GM12878 (cell line): ENCODE data around the gene TAS2R38. TPM values are rescaled to one million over a fixed set of nuclear protein-coding genes. Genes with fewer than 3 reads are reported as not detected.

Source experiments
- ATAC-seq: fragments of 200-7000 bp; cut with Tn5 transposase; 3 replicates; pipeline ENCODE4 v1.9.1; 2020; ENCODE audit warnings: mild to moderate bottlenecking, moderate library complexity
- BruUV-seq: library from RNA; stranded (reverse); fragments of 400-500 nt; replicated peaks from 2 replicates; lab custom pipeline; 2021; lab: Mats Ljungman, UMichigan
- CTCF ChIA-PET: fragments of 300-600 bp; sonication (Branson Sonifier 250); formaldehyde crosslinking; extraction: SDS; loops from one replicate; lab custom pipeline; 2021; ENCODE audit warnings: inconsistent platforms; lab: Yijun Ruan, JAX
- POLR2A ChIA-PET: fragments of 350-600 bp; formaldehyde crosslinking; extraction: SDS; loops from one replicate; lab custom pipeline; 2021; ENCODE audit warnings: inconsistent platforms; lab: Charles Lee
- RAD21 ChIA-PET: fragments of 300-600 bp; sonication (Branson Sonifier 250); formaldehyde crosslinking; loops from one replicate; lab custom pipeline; 2023; ENCODE audit warnings: antibody characterized with exemption; ENCODE audit not compliant: unreplicated experiment; lab: Charles Lee
- SMC1A ChIA-PET: fragments of 300-600 bp; sonication (Branson Sonifier 250); formaldehyde crosslinking; loops from one replicate; lab custom pipeline; 2023; ENCODE audit not compliant: unreplicated experiment, uncharacterized antibody; lab: Charles Lee
- DNase-seq: peaks from one replicate; pipeline ENCODE4 v3.0.0-alpha.2; 2011; ENCODE audit warnings: low read depth, low spot score
- FAIRE-seq: peaks from 3 replicates; lab custom pipeline; 2011; peaks lifted over from hg19 to GRCh38; lab: Jason Lieb, UNC
- H2AFZ ChIP-seq: 2 replicates; pipeline ENCODE4 v1.6.0; 2011; ENCODE audit warnings: low read depth, low read length, control low read depth; ENCODE audit not compliant: control insufficient read depth
- H3K27ac ChIP-seq: 2 replicates; pipeline ENCODE4 v1.5.1; 2011; ENCODE audit warnings: control low read depth; ENCODE audit not compliant: control insufficient read depth, insufficient read depth
- H3K27me3 ChIP-seq, 2 experiments: replicated peaks in 1 of 2; 2 replicates each; pipeline versions ENCODE4 v1.6.0 to v1.6.1; 2011; ENCODE audit warnings: low read length in 1 of 2; ENCODE audit not compliant: control insufficient read depth in 2 of 2, insufficient read depth in 2 of 2
- H3K36me3 ChIP-seq, 2 experiments: 2 replicates each; pipeline ENCODE4 v1.5.1; 2011; ENCODE audit warnings: low read length in 1 of 2; ENCODE audit not compliant: control insufficient read depth in 2 of 2, insufficient read depth in 2 of 2
- H3K4me1 ChIP-seq: 2 replicates; pipeline ENCODE4 v1.6.1; 2011; ENCODE audit warnings: mild to moderate bottlenecking, low read length, moderate library complexity, mixed read lengths; ENCODE audit not compliant: control insufficient read depth, insufficient read depth
- H3K4me2 ChIP-seq: 2 replicates; pipeline ENCODE4 v1.6.0; 2011; ENCODE audit warnings: control low read depth; ENCODE audit not compliant: control insufficient read depth, insufficient read depth
- H3K4me3 ChIP-seq: fragments of 200-600 bp; sonication (generic); 2 replicates; pipeline ENCODE4 v1.5.1; 2016
- H3K79me2 ChIP-seq: 2 replicates; pipeline ENCODE4 v1.6.0; 2011; ENCODE audit warnings: low read length; ENCODE audit not compliant: control insufficient read depth, insufficient read depth
- H3K9ac ChIP-seq: 2 replicates; pipeline ENCODE4 v1.8.0; 2011; ENCODE audit warnings: low read length, control low read depth, mixed read lengths; ENCODE audit not compliant: control insufficient read depth, insufficient read depth
- H3K9me3 ChIP-seq: replicated peaks from 3 replicates; pipeline ENCODE4 v1.5.1; 2011; ENCODE audit warnings: mild to moderate bottlenecking, low read length; ENCODE audit not compliant: control insufficient read depth, insufficient read depth
- H4K20me1 ChIP-seq: 2 replicates; pipeline ENCODE4 v1.6.0; 2011; ENCODE audit not compliant: control insufficient read depth, insufficient read depth
- IKZF2 ChIP-seq, 2 experiments: fragments of 450-650 bp; IDR thresholded peaks; 2 replicates each; pipeline ENCODE4 v1.6.1; 2017; ENCODE audit warnings: mild to moderate bottlenecking in 2 of 2, moderate library complexity in 2 of 2
- MEF2B ChIP-seq: fragments of 450-650 bp; IDR thresholded peaks from 2 replicates; pipeline ENCODE4 v1.6.1; 2018; ENCODE audit warnings: mild to moderate bottlenecking, moderate library complexity; ENCODE audit not compliant: partially characterized antibody, poor library complexity, severe bottlenecking
- MTA2 ChIP-seq: fragments of 450-650 bp; IDR thresholded peaks from 2 replicates; pipeline ENCODE4 v1.6.1; 2016; ENCODE audit warnings: low read depth, mild to moderate bottlenecking, moderate library complexity
- PAX8 ChIP-seq: fragments of 450-650 bp; IDR thresholded peaks from 2 replicates; pipeline ENCODE4 v1.6.1; 2017; ENCODE audit warnings: mild to moderate bottlenecking, moderate library complexity
- POLR2AphosphoS5 ChIP-seq: IDR thresholded peaks from 2 replicates; pipeline ENCODE4 v1.6.1; 2011; ENCODE audit warnings: mild to moderate bottlenecking, low read length, inconsistent platforms
- ZSCAN29 ChIP-seq: fragments of 450-650 bp; IDR thresholded peaks from 2 replicates; pipeline ENCODE4 v1.6.1; 2017; ENCODE audit warnings: mild to moderate bottlenecking, moderate library complexity
- WGBS: methylation state at CpG from one replicate; pipeline ENCODE4 v1.1.6; 2016; ENCODE audit warnings: low lambda C conversion rate; ENCODE audit not compliant: insufficient replicate concordance, insufficient coverage; ENCODE audit errors: missing lambda C conversion rate; 5-methylcytosine and 5-hydroxymethylcytosine counted together
- in situ Hi-C: fragments of 300-500 bp; cut with MboI; formaldehyde crosslinking; loops from 9 replicates; pipeline ENCODE4 v1.14.3; 2018; ENCODE audit warnings: mixed read lengths
- intact Hi-C: fragments of 100-400 bp; cut with micrococcal nuclease; formaldehyde crosslinking; loops from one replicate; pipeline ENCODE4 v1.14.2; 2022; ENCODE audit not compliant: unreplicated experiment
- polyA plus RNA-seq, 11 experiments: library from polyadenylated mRNA; depleted of rRNA in 4 of 11; unstranded in 6 of 11; stranded (reverse) in 5 of 11; fragments of >200 nt; fragmentation: Nextera tagmentation in 4 of 11; fragmentation: Illumina TruSeq in 1 of 11; extraction: Ambion mirVana in 4 of 11; extraction: Trizol in 1 of 11; gene quantifications; 1 replicate in 1 of 11; 2 replicates in 10 of 11; pipeline versions ENCODE4 v1.2.1 to v1.2.3, GENCODE V29; 2011 to 2016; ENCODE audit warnings: inconsistent platforms in 2 of 11, missing spikeins in 2 of 11, low read depth in 1 of 11
- total RNA-seq, 4 experiments: library from RNA; depleted of rRNA in 3 of 4; stranded (reverse); fragments of >200 nt in 3 of 4; fragmentation: Illumina TruSeq in 1 of 4; extraction: Trizol in 1 of 4; gene quantifications; 2 replicates each; pipeline versions ENCODE4 v1.2.1 to v1.2.3, GENCODE V29; 2013 to 2021
- TF ChIP-seq, protein P1 (sequence below): fragments of 450-650 bp; IDR thresholded peaks from 2 replicates; pipeline ENCODE4 v1.6.1; 2016; ENCODE audit warnings: mild to moderate bottlenecking
- TF ChIP-seq, protein P2 (sequence below): IDR thresholded peaks from 2 replicates; pipeline ENCODE4 v1.6.1; 2012; ENCODE audit warnings: low read length, inconsistent platforms

Gene TAS2R38
- total and polyA plus RNA-seq, 10 of the 15 experiments (the other 5 are each of a cell fraction or from before 2014, with no cell fraction given) = not detected

DNA sequence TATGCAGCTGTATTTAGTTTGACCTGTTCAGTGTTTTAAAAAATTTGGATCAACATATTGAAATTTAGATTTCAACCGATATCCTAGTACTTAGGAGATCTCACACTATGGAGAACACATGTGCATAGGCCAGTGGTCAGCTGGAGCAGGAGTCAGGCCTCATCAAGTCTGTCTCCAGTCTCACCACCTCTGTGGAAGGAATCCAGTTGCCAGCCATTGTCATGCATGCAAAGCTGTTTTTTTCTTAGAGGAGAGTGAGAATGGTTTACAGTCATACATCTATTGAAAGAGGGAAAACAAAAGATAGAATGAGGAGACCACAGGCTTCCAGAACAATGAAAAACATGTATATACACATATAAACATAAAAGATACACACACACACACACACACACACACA, 19.2 kb downstream of the TAS2R38 start:
- in situ Hi-C loops (no loop called here), intact Hi-C loops (no loop called here)
- Histone ChIP-seq H3K4me2 (no peak overlapping the region), H2AFZ (no peak overlapping the region), H3K27me3 (no peaks in the 10 kb centered on the region), H3K4me1 (no peaks in the 10 kb centered on the region), H3K4me3 (no peak overlapping the region), H4K20me1 (no peaks in the 10 kb centered on the region), H3K9me3 (no peaks in the 10 kb centered on the region), H3K9ac (no peak overlapping the region), H3K79me2 (no peaks in the 10 kb centered on the region), H3K36me3 (no peaks in the 10 kb centered on the region), H3K27ac (no peak overlapping the region)
- POLR2A ChIA-PET = no interaction called here
- 0% methylated on average over 1 of the region's 1 CpG for WGBS
- CTCF ChIA-PET = no interaction called here
- TF ChIP-seq PAX8 (no peak), POLR2AphosphoS5 (no peak), MTA2 (no peak)
- TF ChIP-seq, protein P1, sequence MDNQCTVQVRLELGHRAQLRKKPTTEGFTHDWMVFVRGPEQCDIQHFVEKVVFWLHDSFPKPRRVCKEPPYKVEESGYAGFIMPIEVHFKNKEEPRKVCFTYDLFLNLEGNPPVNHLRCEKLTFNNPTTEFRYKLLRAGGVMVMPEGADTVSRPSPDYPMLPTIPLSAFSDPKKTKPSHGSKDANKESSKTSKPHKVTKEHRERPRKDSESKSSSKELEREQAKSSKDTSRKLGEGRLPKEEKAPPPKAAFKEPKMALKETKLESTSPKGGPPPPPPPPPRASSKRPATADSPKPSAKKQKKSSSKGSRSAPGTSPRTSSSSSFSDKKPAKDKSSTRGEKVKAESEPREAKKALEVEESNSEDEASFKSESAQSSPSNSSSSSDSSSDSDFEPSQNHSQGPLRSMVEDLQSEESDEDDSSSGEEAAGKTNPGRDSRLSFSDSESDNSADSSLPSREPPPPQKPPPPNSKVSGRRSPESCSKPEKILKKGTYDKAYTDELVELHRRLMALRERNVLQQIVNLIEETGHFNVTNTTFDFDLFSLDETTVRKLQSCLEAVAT = no peak
- TF ChIP-seq, protein P2, sequence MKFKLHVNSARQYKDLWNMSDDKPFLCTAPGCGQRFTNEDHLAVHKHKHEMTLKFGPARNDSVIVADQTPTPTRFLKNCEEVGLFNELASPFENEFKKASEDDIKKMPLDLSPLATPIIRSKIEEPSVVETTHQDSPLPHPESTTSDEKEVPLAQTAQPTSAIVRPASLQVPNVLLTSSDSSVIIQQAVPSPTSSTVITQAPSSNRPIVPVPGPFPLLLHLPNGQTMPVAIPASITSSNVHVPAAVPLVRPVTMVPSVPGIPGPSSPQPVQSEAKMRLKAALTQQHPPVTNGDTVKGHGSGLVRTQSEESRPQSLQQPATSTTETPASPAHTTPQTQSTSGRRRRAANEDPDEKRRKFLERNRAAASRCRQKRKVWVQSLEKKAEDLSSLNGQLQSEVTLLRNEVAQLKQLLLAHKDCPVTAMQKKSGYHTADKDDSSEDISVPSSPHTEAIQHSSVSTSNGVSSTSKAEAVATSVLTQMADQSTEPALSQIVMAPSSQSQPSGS = no peak
- SMC1A ChIA-PET = no interaction called here
- no TSS peak for BruUV-seq
- RAD21 ChIA-PET = no interaction called here
- DNase-seq (no peak), ATAC-seq (no peak), FAIRE-seq (no peak)

DNA sequence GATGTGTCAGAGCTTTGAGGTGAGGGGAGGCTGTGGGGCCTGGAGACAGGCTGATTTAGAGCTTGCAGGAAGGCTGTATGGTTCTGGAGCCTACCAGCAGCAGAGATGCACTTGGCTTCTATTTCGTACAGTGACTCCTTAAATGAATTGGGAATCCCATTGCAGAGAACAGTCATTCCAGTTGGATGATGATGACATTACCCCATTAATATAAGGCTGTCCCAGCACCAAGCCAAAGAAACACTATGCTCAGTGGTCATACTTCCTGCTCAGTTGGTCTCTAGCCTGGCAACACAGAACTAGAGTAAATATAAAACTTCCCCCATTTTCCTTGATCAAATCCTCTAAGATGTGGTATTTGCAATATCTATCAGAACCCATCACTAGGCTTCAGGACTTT, 21.1 kb downstream of the TAS2R38 start:
- 0% methylated on average over 1 of the region's 1 CpG for WGBS
- Histone ChIP-seq H3K79me2 (no peaks in the 10 kb centered on the region), H3K4me2 (no peak overlapping the region), H3K36me3 (no peaks in the 10 kb centered on the region), H3K27ac (no peak overlapping the region), H3K9me3 (no peaks in the 10 kb centered on the region), H3K4me3 (no peak overlapping the region), H3K27me3 (no peaks in the 10 kb centered on the region), H2AFZ (no peak overlapping the region), H3K9ac (no peak overlapping the region), H3K4me1 (no peaks in the 10 kb centered on the region), H4K20me1 (no peaks in the 10 kb centered on the region)
- TF ChIP-seq ZSCAN29 (no peak), MEF2B (no peak), IKZF2 (IDR thresholded peaks at IDR 0.05) (no peak)
- SMC1A ChIA-PET = no interaction called here
- intact Hi-C loops (no loop called here), in situ Hi-C loops (no loop called here)
- no peak for ATAC-seq
- DNase-seq = no peak
- POLR2A ChIA-PET = no interaction called here
- FAIRE-seq = no peak
- BruUV-seq = no TSS peak
- CTCF ChIA-PET = no interaction called here
- RAD21 ChIA-PET = no interaction called here
